CD4-positive, alpha-beta T cell (primary cell): ENCODE measurements around the gene PSMC3. TPM values are rescaled to one million over a fixed set of nuclear protein-coding genes. Genes with fewer than 3 reads are reported as not detected.

Source experiments
- ATAC-seq: fragments of 200-7000 bp; cut with Tn5 transposase; one replicate; pipeline ENCODE4 v1.10.0; 2022; ENCODE audit warnings: mild to moderate bottlenecking; ENCODE audit not compliant: poor library complexity
- CTCF ChIA-PET: fragments of 350-600 bp; sonication (Branson Sonifier 250); formaldehyde crosslinking; loops from one replicate; lab custom pipeline; 2021; ENCODE audit warnings: antibody characterized with exemption, inconsistent platforms; lab: Charles Lee
- POLR2A ChIA-PET: fragments of 350-600 bp; sonication (Branson Sonifier 250); formaldehyde crosslinking; loops from one replicate; lab custom pipeline; 2021; ENCODE audit warnings: antibody characterized with exemption, inconsistent platforms; lab: Charles Lee
- DNase-seq, 14 experiments: peaks; one replicate each; pipeline ENCODE4 v3.0.0-alpha.2; 2013 to 2020; ENCODE audit warnings: mixed read lengths in 2 of 14
- H3K27ac ChIP-seq, 2 donors: one replicate each; pipeline versions ENCODE4 v1.5.1 to v1.7.0; 2013; ENCODE audit warnings: low read length in 2 of 2, low read depth in 1 of 2, mild to moderate bottlenecking in 1 of 2
- H3K27me3 ChIP-seq, 2 experiments: 1 replicate in 1 of 2; 2 replicates in 1 of 2; pipeline versions ENCODE4 v1.6.1 to v1.7.0; 2013; ENCODE audit warnings: low read length in 2 of 2, control low read depth in 1 of 2, mild to moderate bottlenecking in 1 of 2, moderate library complexity in 1 of 2; ENCODE audit not compliant: insufficient read depth in 2 of 2, control insufficient read depth in 1 of 2
- H3K36me3 ChIP-seq: one replicate; pipeline ENCODE4 v1.6.1; 2013; ENCODE audit warnings: low read length, control low read depth; ENCODE audit not compliant: insufficient read depth
- H3K4me1 ChIP-seq: one replicate; pipeline ENCODE4 v1.6.1; 2013; ENCODE audit warnings: low read length, control low read depth; ENCODE audit not compliant: insufficient read depth
- H3K4me3 ChIP-seq: one replicate; pipeline ENCODE4 v1.5.1; 2013; ENCODE audit warnings: mild to moderate bottlenecking, low read length, moderate library complexity
- H3K9me3 ChIP-seq, 2 experiments: 1 replicate in 1 of 2; 2 replicates in 1 of 2; pipeline versions ENCODE4 v1.6.1 to v1.7.0; 2013; ENCODE audit warnings: low read length in 2 of 2, mild to moderate bottlenecking in 2 of 2, control low read depth in 1 of 2, moderate library complexity in 1 of 2; ENCODE audit not compliant: control insufficient read depth in 1 of 2, insufficient read depth in 1 of 2
- H3K27ac Mint-ChIP-seq: one replicate; pipeline ENCODE4 v1.8.0; 2020; ENCODE audit warnings: mixed read lengths
- H3K27me3 Mint-ChIP-seq: one replicate; pipeline ENCODE4 v1.8.0; 2021; ENCODE audit warnings: mixed read lengths
- H3K36me3 Mint-ChIP-seq: one replicate; pipeline ENCODE4 v1.8.0; 2021; ENCODE audit warnings: low read depth, mixed read lengths
- H3K4me1 Mint-ChIP-seq: one replicate; pipeline ENCODE4 v1.8.0; 2021; ENCODE audit warnings: low read depth, mixed read lengths
- H3K4me3 Mint-ChIP-seq: one replicate; pipeline ENCODE4 v1.8.0; 2020; ENCODE audit warnings: mild to moderate bottlenecking, mixed read lengths
- H3K9me3 Mint-ChIP-seq: one replicate; pipeline ENCODE4 v1.8.0; 2020; ENCODE audit warnings: mixed read lengths
- intact Hi-C, 2 experiments: fragments of 100-400 bp; cut with DNase I in 1 of 2; cut with micrococcal nuclease in 1 of 2; formaldehyde crosslinking; loops; one replicate each; pipeline versions ENCODE4 v1.15.1 to v1.9.0; 2023 to 2025; cut with DNase I, micrococcal nuclease
- total RNA-seq, 174 experiments: library from RNA in 2 of 174; stranded (reverse) in 2 of 174; gene quantifications; one replicate each; pipeline ENCODE4 v1.2.3 and lab custom pipeline; 2021 to 2026
- TF ChIP-seq, protein P1 (sequence below): fragments of 200-600 bp; IDR thresholded peaks from one replicate; pipeline ENCODE4 v1.8.0; 2022; ENCODE audit warnings: antibody characterized with exemption, mild to moderate bottlenecking

Gene PSMC3
- total RNA-seq, 2 experiments from 2014 or later = 51.3 to 59.5 TPM

DNA sequence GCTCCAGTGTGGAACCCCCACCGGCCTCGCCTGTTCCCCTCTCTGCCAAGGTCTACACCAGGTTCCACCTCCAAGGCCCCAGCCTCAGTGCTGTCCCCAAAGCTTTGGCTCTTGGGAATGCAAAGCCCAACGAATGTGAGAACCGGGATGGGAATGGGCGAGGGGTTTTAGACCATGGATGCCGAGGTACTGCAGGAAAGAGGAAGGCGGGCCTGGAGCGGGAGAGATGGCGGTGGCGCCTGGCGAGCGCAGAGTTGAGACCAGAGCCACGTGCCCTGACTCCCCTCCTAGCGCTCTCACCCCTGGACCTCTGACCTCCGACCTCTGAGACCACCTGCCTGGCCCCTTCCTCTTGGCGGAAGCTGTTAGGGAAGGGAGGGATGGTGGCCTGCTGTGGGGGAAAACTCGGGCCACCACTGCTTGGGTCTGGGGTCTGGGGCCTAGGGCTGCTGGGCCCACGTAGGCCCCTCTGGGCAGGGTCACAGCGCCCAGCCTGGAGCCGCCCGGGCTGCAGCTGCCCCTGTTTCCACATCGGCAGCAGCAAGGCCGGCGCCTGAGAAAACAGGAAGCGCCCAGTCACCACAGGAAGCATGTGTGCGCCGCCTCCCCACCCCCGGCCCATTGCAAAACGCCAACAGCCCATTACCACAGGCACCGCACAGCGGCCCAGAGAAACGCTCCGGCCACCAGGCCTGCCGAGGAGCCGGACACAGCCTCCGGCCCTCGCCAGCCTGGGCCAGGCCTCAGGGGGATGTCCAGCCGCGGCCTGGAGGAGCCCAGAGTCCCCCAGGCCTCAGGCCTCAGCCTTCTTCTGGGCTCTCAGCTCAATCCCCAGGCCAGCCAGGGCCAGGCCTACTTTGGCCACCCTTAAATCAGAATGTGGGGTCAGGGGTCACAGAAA lies 31.7 kb downstream of the PSMC3 start:
- H3K4me3 ChIP-seq = peak overlapping the region; percentile 51
- no peaks in the 10 kb centered on the region for H3K27me3 ChIP-seq
- Mint-ChIP-seq H3K36me3 (no peaks in the 10 kb centered on the region), H3K4me1 (peaks cover 55% of the 10 kb centered on the region), H3K27me3 (no peaks in the 10 kb centered on the region), H3K4me3 (peak overlapping the region; percentile 65), H3K9me3 (no peaks in the 10 kb centered on the region), H3K27ac (peak overlapping the region; percentile 94)
- POLR2A ChIA-PET = interaction anchor here (0.7 to 1.5 kb wide), 9 partner anchors 9 to 454 kb away, joined by 3 to 8 read pairs (median 3); partner anchors contain the start of genes DDB2, NUP160, SLC39A13 and SPI1
- H3K9me3 ChIP-seq = no peaks in the 10 kb centered on the region
- ATAC-seq = peak; percentile 80
- intact Hi-C loops = loop anchor here in 1 of 2 experiments (2.0 kb wide), 1 partner anchor 20 kb away; no protein-coding TSS in a partner anchor
- H3K27ac ChIP-seq = peak overlapping the region; percentile 83 to 93
- CTCF ChIA-PET = interaction anchor here (2.4 to 3.1 kb wide), 2 partner anchors 17 to 20 kb away, joined by 10 to 12 read pairs; no protein-coding TSS in a partner anchor
- peak; percentile 28 to 81 (median 66) for DNase-seq
- peaks cover 70% of the 10 kb centered on the region for H3K4me1 ChIP-seq
- TF ChIP-seq, protein P1, sequence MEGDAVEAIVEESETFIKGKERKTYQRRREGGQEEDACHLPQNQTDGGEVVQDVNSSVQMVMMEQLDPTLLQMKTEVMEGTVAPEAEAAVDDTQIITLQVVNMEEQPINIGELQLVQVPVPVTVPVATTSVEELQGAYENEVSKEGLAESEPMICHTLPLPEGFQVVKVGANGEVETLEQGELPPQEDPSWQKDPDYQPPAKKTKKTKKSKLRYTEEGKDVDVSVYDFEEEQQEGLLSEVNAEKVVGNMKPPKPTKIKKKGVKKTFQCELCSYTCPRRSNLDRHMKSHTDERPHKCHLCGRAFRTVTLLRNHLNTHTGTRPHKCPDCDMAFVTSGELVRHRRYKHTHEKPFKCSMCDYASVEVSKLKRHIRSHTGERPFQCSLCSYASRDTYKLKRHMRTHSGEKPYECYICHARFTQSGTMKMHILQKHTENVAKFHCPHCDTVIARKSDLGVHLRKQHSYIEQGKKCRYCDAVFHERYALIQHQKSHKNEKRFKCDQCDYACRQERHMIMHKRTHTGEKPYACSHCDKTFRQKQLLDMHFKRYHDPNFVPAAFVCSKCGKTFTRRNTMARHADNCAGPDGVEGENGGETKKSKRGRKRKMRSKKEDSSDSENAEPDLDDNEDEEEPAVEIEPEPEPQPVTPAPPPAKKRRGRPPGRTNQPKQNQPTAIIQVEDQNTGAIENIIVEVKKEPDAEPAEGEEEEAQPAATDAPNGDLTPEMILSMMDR = no peak
- H3K36me3 ChIP-seq = peaks cover 2% of the 10 kb centered on the region

DNA sequence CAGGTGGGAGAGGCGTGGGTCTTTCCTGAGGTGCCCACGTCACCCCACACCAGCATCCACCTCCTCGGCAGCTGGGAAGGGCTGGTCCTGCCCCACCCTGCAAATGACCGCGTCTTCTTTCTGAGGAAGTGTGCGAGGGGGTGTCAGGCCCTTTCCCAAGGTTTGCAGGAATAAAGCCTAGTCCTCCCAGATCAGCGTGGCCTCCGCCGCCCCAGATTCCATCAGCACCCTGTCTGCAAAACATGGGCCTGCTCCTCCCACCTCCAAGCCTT lies 32.3 kb downstream of the PSMC3 start:
- intact Hi-C loops = loop anchor here in 1 of 2 experiments (2.0 kb wide), 1 partner anchor 19 kb away; no protein-coding TSS in a partner anchor
- Histone ChIP-seq H3K4me1 (peaks cover 72% of the 10 kb centered on the region), H3K27ac (peak overlapping the region; percentile 83 to 93), H3K4me3 (peak overlapping the region; percentile 51), H3K27me3 (no peaks in the 10 kb centered on the region), H3K36me3 (peaks cover 2% of the 10 kb centered on the region), H3K9me3 (no peaks in the 10 kb centered on the region)
- Mint-ChIP-seq H3K27ac (peak overlapping the region; percentile 94), H3K4me3 (no peak overlapping the region), H3K4me1 (peaks cover 59% of the 10 kb centered on the region), H3K9me3 (no peaks in the 10 kb centered on the region), H3K27me3 (no peaks in the 10 kb centered on the region), H3K36me3 (no peaks in the 10 kb centered on the region)
- TF ChIP-seq, protein P1 = no peak
- ATAC-seq (no peak), DNase-seq (peak in 1 of 14 experiments; percentile 19)
- POLR2A ChIA-PET = interaction anchor here (0.7 to 1.5 kb wide), 7 partner anchors 14 to 179 kb away, joined by 3 to 6 read pairs (median 3); partner anchors contain the start of genes DDB2 and SLC39A13
- CTCF ChIA-PET = interaction anchor here (2.4 to 3.1 kb wide), 2 partner anchors 18 to 19 kb away, joined by 10 to 12 read pairs; no protein-coding TSS in a partner anchor

DNA sequence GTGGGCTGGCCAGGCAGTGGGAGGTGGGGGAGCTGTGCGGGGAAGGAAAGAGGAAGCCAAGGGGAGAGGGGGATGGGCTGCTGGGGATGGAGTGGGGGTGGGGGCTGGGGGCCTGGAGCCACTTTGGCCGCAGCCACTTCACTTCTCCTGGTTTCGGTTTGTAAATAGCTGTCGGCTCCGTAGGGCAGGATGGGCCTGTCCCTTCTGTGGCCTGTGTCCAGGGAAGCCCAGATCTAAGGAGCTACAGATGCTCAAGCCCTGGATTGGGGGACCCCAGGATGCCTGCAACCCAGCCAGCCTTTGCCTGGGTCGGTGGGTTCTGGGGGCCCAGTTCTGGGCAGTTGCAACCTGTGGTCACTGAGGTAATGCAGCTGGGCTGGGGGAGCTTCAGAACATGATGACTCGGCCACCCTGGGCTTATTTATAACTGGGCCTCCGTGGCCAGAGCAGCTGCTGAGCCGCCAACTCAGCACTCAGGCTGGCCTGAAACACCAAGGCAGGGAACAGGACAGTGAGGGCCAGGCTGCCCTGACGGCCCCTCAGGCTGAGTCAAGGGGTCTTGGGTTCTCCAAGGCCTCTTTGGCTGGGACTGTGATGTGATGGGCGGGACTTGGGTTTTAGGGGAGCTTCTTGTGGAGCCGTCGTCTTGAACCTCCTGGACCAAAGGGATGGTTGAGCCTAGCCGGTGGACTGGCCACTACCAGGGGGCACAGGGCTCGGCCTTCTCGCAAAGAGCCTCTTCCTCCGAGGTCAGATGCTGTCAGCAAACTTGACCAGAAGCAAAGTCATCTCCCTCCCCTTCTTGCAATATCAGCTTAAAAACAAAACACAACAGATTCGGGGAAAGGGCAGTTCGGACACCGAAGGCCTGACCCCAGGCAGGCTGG lies 32.8 kb downstream of the PSMC3 start:
- no peaks in the 10 kb centered on the region for H3K9me3 Mint-ChIP-seq
- peaks cover 58% of the 10 kb centered on the region for H3K4me1 Mint-ChIP-seq
- Histone ChIP-seq H3K27me3 (no peaks in the 10 kb centered on the region), H3K4me1 (peaks cover 73% of the 10 kb centered on the region), H3K9me3 (no peaks in the 10 kb centered on the region), H3K27ac (no peak overlapping the region), H3K36me3 (peaks cover 2% of the 10 kb centered on the region), H3K4me3 (no peak overlapping the region)
- no peaks in the 10 kb centered on the region for H3K27me3 Mint-ChIP-seq
- DNase-seq (peak in 2 of 14 experiments; percentile 45 to 47), ATAC-seq (no peak)
- CTCF ChIA-PET = interaction anchor here (2.4 to 3.1 kb wide), 2 partner anchors 19 kb away, joined by 10 to 12 read pairs; no protein-coding TSS in a partner anchor
- no peaks in the 10 kb centered on the region for H3K36me3 Mint-ChIP-seq
- TF ChIP-seq, protein P1 = no peak
- H3K4me3 Mint-ChIP-seq = no peak overlapping the region
- intact Hi-C loops = loop anchor here in 1 of 2 experiments (2.0 kb wide), 1 partner anchor 19 kb away; no protein-coding TSS in a partner anchor
- POLR2A ChIA-PET = interaction anchor here (0.8 to 1.5 kb wide), 6 partner anchors 14 to 179 kb away, joined by 3 to 6 read pairs (median 3); no protein-coding TSS in a partner anchor
- H3K27ac Mint-ChIP-seq = peak overlapping the region; percentile 94
